GM12801 (cell line): Measurements from ENCODE around the gene CLK3.

Experiments used
- CTCF ChIP-seq: IDR thresholded peaks from one replicate; pipeline ENCODE4 v1.5.1; 2011; ENCODE audit warnings: control low read depth; ENCODE audit not compliant: insufficient read length; ENCODE audit errors: extremely low read depth

The CLK3 gene

GRCh38 chr15:74653426-74654102 is 37.9 kb downstream of the CLK3 start:
- no peak for TF ChIP-seq CTCF

GRCh38 chr15:74655424-74655823 is 39.8 kb downstream of the CLK3 start:
- no peak for TF ChIP-seq CTCF

GRCh38 chr15:74656935-74657535 is 41.4 kb downstream of the CLK3 start:
- no peak for TF ChIP-seq CTCF

GRCh38 chr15:74657846-74658245 is 42.2 kb downstream of the CLK3 start:
- no peak for TF ChIP-seq CTCF

GRCh38 chr15:74662064-74662860 is 46.6 kb downstream of the CLK3 start:
- no peak for TF ChIP-seq CTCF

- no peak for TF ChIP-seq CTCF
These were observed 47.8 kb downstream of the CLK3 start for GRCh38 chr15:74663303-74664027.
